HUES64 (cell line): Measurements from ENCODE around the gene MRPL9.
"Not testable (repeated sequence)": the region's sequence is repeated elsewhere in the genome, so short reads cannot be mapped to it uniquely, and the experiment has no call there.

Experiments
- H3K27ac ChIP-seq: 2 replicates; pipeline ENCODE4 v1.7.0; 2013; ENCODE audit warnings: low read depth, low read length, inconsistent platforms
- H3K27me3 ChIP-seq: 2 replicates; pipeline ENCODE4 v1.6.1; 2013; ENCODE audit warnings: mild to moderate bottlenecking, low read length; ENCODE audit not compliant: insufficient read depth
- H3K36me3 ChIP-seq: 2 replicates; pipeline ENCODE4 v1.6.1; 2013; ENCODE audit warnings: mild to moderate bottlenecking, low read length; ENCODE audit not compliant: insufficient read depth
- H3K4me1 ChIP-seq: 2 replicates; pipeline ENCODE4 v1.6.1; 2013; ENCODE audit warnings: mild to moderate bottlenecking, low read length, moderate library complexity; ENCODE audit not compliant: insufficient read depth
- H3K4me3 ChIP-seq: 2 replicates; pipeline ENCODE4 v1.5.1; 2013; ENCODE audit warnings: mild to moderate bottlenecking, low read length, moderate library complexity
- H3K9ac ChIP-seq: 2 replicates; pipeline ENCODE4 v1.6.1; 2013; ENCODE audit warnings: mild to moderate bottlenecking, low read depth, low read length
- H3K9me3 ChIP-seq: 2 replicates; pipeline ENCODE4 v1.6.1; 2013; ENCODE audit warnings: low read depth, low read length; ENCODE audit not compliant: insufficient read depth
- WGBS: fragments of 150-250, 120-280 bp; methylation state at CpG from one replicate; pipeline ENCODE4 v1.1.7; 2013; ENCODE audit warnings: missing lambda C conversion rate; 5-methylcytosine and 5-hydroxymethylcytosine counted together

Gene MRPL9

GRCh38 chr1:151782741-151783140, 19.4 kb upstream of the MRPL9 start:
- no peaks in the 10 kb centered on the region for H3K9me3 ChIP-seq
- no peaks in the 10 kb centered on the region for H3K4me1 ChIP-seq
- H3K4me3 ChIP-seq = no peak overlapping the region
- WGBS = 89% methylated on average over 3 of the region's 3 CpGs
- H3K27me3 ChIP-seq = 0 out of 2 replicates have a peak, but pooled peaks cover 6% of the 10 kb centered on the region
- H3K36me3 ChIP-seq = peaks cover 29% of the 10 kb centered on the region
- H3K27ac ChIP-seq = no peak overlapping the region
- H3K9ac ChIP-seq = no peak overlapping the region

GRCh38 chr1:151782026-151782425, 18.7 kb upstream of the MRPL9 start:
- not testable (repeated sequence) for H3K9ac ChIP-seq, H3K9me3 ChIP-seq, H3K27me3 ChIP-seq, H3K4me1 ChIP-seq, H3K4me3 ChIP-seq, H3K27ac ChIP-seq
- H3K36me3 ChIP-seq = peaks cover 36% of the 10 kb centered on the region
- WGBS = 83% methylated on average over 5 of the region's 5 CpGs

GRCh38 chr1:151780736-151781135, 17.4 kb upstream of the MRPL9 start:
- not testable (repeated sequence) for H3K4me3 ChIP-seq, H3K27ac ChIP-seq, H3K9me3 ChIP-seq, H3K27me3 ChIP-seq, H3K9ac ChIP-seq, H3K4me1 ChIP-seq
- 95% methylated on average over 4 of the region's 5 CpGs for WGBS
- peaks cover 48% of the 10 kb centered on the region for H3K36me3 ChIP-seq

- WGBS = over 99% methylated on average over 4 of the region's 4 CpGs
- Histone ChIP-seq H3K27ac (no peak overlapping the region), H3K27me3 (no peaks in the 10 kb centered on the region), H3K9me3 (no peaks in the 10 kb centered on the region), H3K4me1 (no peaks in the 10 kb centered on the region), H3K4me3 (no peak overlapping the region), H3K36me3 (peaks cover 57% of the 10 kb centered on the region), H3K9ac (no peak overlapping the region)
Measured at GRCh38 chr1:151779852-151780251, 16.6 kb upstream of the MRPL9 start.

GRCh38 chr1:151777317-151777716, 14.0 kb upstream of the MRPL9 start:
- 85% methylated on average over 4 of the region's 4 CpGs for WGBS
- Histone ChIP-seq H3K4me1 (no peaks in the 10 kb centered on the region), H3K27me3 (no peaks in the 10 kb centered on the region), H3K9ac (no peak overlapping the region), H3K9me3 (no peaks in the 10 kb centered on the region), H3K4me3 (no peak overlapping the region), H3K27ac (no peak overlapping the region), H3K36me3 (peaks cover 65% of the 10 kb centered on the region)

GRCh38 chr1:151776665-151777062, 13.4 kb upstream of the MRPL9 start:
- no peaks in the 10 kb centered on the region for H3K9me3 ChIP-seq
- no peaks in the 10 kb centered on the region for H3K27me3 ChIP-seq
- 88% methylated on average over 3 of the region's 3 CpGs for WGBS
- peaks cover 62% of the 10 kb centered on the region for H3K36me3 ChIP-seq
- H3K27ac ChIP-seq = no peak overlapping the region
- no peaks in the 10 kb centered on the region for H3K4me1 ChIP-seq
- H3K9ac ChIP-seq = no peak overlapping the region
- no peak overlapping the region for H3K4me3 ChIP-seq

- no peaks in the 10 kb centered on the region for H3K27me3 ChIP-seq
- H3K9me3 ChIP-seq = no peaks in the 10 kb centered on the region
- no peak overlapping the region for H3K9ac ChIP-seq
- no peaks in the 10 kb centered on the region for H3K4me1 ChIP-seq
- 95% methylated on average over 7 of the region's 7 CpGs for WGBS
- H3K27ac ChIP-seq = no peak overlapping the region
- peaks cover 57% of the 10 kb centered on the region for H3K36me3 ChIP-seq
- no peak overlapping the region for H3K4me3 ChIP-seq
Measured at GRCh38 chr1:151775894-151776664, 12.8 kb upstream of the MRPL9 start.

- Histone ChIP-seq H3K36me3 (peaks cover 51% of the 10 kb centered on the region), H3K9ac (no peak overlapping the region)
- 90% methylated on average over 3 of the region's 3 CpGs for WGBS
Measured at GRCh38 chr1:151774256-151774922, 11.1 kb upstream of the MRPL9 start.

GRCh38 chr1:151773702-151774101, 10.4 kb upstream of the MRPL9 start:
- Histone ChIP-seq H3K27me3 (no peaks in the 10 kb centered on the region), H3K9ac (no peak overlapping the region), H3K9me3 (no peaks in the 10 kb centered on the region), H3K4me3 (no peak overlapping the region), H3K4me1 (no peaks in the 10 kb centered on the region), H3K36me3 (peaks cover 46% of the 10 kb centered on the region), H3K27ac (no peak overlapping the region)
- 84% methylated on average over 5 of the region's 5 CpGs for WGBS

More at GRCh38 chr1:151774256-151774922, 11.1 kb upstream of the MRPL9 start:
- H3K27me3 ChIP-seq = no peaks in the 10 kb centered on the region
- H3K4me1 ChIP-seq = no peaks in the 10 kb centered on the region
- H3K27ac ChIP-seq = no peak overlapping the region
- H3K9me3 ChIP-seq = no peaks in the 10 kb centered on the region
- no peak overlapping the region for H3K4me3 ChIP-seq

- not testable (repeated sequence) for H3K27me3 ChIP-seq, H3K27ac ChIP-seq, H3K9ac ChIP-seq, H3K9me3 ChIP-seq, H3K4me1 ChIP-seq, H3K36me3 ChIP-seq, H3K4me3 ChIP-seq
- WGBS = 92% methylated on average over 33 of the region's 34 CpGs
Measured at GRCh38 chr1:151769270-151769669, 6.0 kb upstream of the MRPL9 start.

- WGBS = 91% methylated on average over 2 of the region's 7 CpGs
- not testable (repeated sequence) for H3K36me3 ChIP-seq, H3K4me3 ChIP-seq, H3K9me3 ChIP-seq, H3K27ac ChIP-seq, H3K27me3 ChIP-seq, H3K4me1 ChIP-seq, H3K9ac ChIP-seq
Measured at GRCh38 chr1:151768351-151769066, 5.2 kb upstream of the MRPL9 start.
